Aorta (tissue), 5 donors: ENCODE data around the gene VWC2L. TPM values are rescaled to one million over a fixed set of nuclear protein-coding genes. Genes with fewer than 3 reads are reported as not detected.

ENCODE experiments used
- ATAC-seq: fragments of 200-7000 bp; cut with Tn5 transposase; one replicate; pipeline ENCODE4 v1.9.1; 2022; ENCODE audit warnings: moderate library complexity; ENCODE audit not compliant: low FRiP score
- DNase-seq, 2 donors: peaks; one replicate each; pipeline ENCODE4 v3.0.0-alpha.2; 2020
- H3K27ac ChIP-seq, 2 donors: one replicate each; pipeline ENCODE4 v1.5.1; 2013; ENCODE audit warnings: low read length in 2 of 2, mild to moderate bottlenecking in 2 of 2, moderate library complexity in 2 of 2, control low read depth in 1 of 2, inconsistent platforms in 1 of 2, low read depth in 1 of 2
- H3K27me3 ChIP-seq, 2 donors: one replicate each; pipeline ENCODE4 v1.6.1; 2013; ENCODE audit warnings: control low read depth in 1 of 2, low read length in 1 of 2, mild to moderate bottlenecking in 1 of 2, moderate library complexity in 1 of 2; ENCODE audit not compliant: insufficient read depth in 2 of 2, control insufficient read depth in 1 of 2
- H3K36me3 ChIP-seq, 2 donors: one replicate each; pipeline ENCODE4 v1.6.1; 2013; ENCODE audit warnings: control low read depth in 1 of 2, low read length in 1 of 2, mild to moderate bottlenecking in 1 of 2; ENCODE audit not compliant: insufficient read depth in 2 of 2, control insufficient read depth in 1 of 2
- H3K4me1 ChIP-seq, 2 donors: one replicate each; pipeline ENCODE4 v1.6.1; 2013; ENCODE audit warnings: low read length in 2 of 2, control low read depth in 1 of 2, mild to moderate bottlenecking in 1 of 2, moderate library complexity in 1 of 2; ENCODE audit not compliant: insufficient read depth in 2 of 2, control insufficient read depth in 1 of 2
- H3K4me3 ChIP-seq, 2 donors: one replicate each; pipeline ENCODE4 v1.5.1; 2013; ENCODE audit warnings: low read length in 2 of 2, control low read depth in 1 of 2, mild to moderate bottlenecking in 1 of 2
- H3K9me3 ChIP-seq: one replicate; pipeline ENCODE4 v1.6.1; 2013; ENCODE audit warnings: mild to moderate bottlenecking, low read length; ENCODE audit not compliant: control insufficient read depth
- WGBS, 2 donors: extraction: QIAGEN DNeasy Blood & Tissue Kit; methylation state at CpG; one replicate each; pipeline ENCODE4 v1.1.7; 2013; 5-methylcytosine and 5-hydroxymethylcytosine counted together
- intact Hi-C, 2 donors: fragments of 100-400 bp; cut with DNase I; formaldehyde crosslinking; loops; one replicate each; pipeline versions ENCODE4 v1.14.2 to v1.15.0; 2022
- polyA plus RNA-seq, 2 donors: library from polyadenylated mRNA; stranded (reverse); fragments of 200-250 nt; gene quantifications; one replicate each; pipeline ENCODE4 v1.2.3, GENCODE V29; 2013
- total RNA-seq, 2 donors: library from RNA; stranded (reverse); fragmentation: NEBNext Ultra II Directional; extraction: Animal tissue kit (Norgen Biotek cat#: 25700); gene quantifications; one replicate each; pipeline ENCODE4 v1.2.1, GENCODE V29; 2021
- donor health status: healthy with polysubstance abuse.
- donor health status: Bipolar disorder and iron deficiency.
- donor health status: DM: no; HTN: no; CAD: no.
- donor health status: DM: no; HTN: no; CAD: no.
- donor health status: DM: yes; HTN: yes; CAD: no.

Gene VWC2L
- total and polyA plus RNA-seq, 4 donors = not detected

DNA sequence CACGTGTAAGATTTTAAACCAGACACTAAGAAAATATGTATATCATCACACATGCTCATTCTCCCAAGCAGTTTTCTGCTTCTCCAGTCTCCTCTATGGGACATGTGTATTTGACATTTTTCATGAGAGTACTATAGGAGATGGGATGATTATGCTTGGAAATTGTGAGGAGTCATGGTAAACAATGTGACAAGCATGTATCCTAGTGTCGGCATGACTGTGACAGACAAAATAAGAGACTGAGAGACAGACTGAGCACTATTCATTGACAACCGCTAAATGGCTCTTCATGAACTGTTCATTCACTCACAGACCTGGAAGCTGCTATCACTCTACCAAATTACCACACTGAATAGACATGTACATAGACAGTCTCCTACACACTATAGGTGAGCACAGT, 127.1 kb downstream of the VWC2L start:
- ATAC-seq (no peak), DNase-seq (no peak)
- Histone ChIP-seq H3K27ac (no peak overlapping the region), H3K4me1 (no peaks in the 10 kb centered on the region), H3K4me3 (no peak overlapping the region), H3K27me3 (no peaks in the 10 kb centered on the region), H3K9me3 (no peaks in the 10 kb centered on the region), H3K36me3 (no peaks in the 10 kb centered on the region)
- intact Hi-C loops = no loop called here
- WGBS, 2 donors = 80% methylated on average over 3 of the region's 3 CpGs

- DNase-seq (no peak), ATAC-seq (no peak)
- no peaks in the 10 kb centered on the region for H3K27me3 ChIP-seq
- WGBS, 2 donors = 31 to 34% methylated on average over 7 of the region's 7 CpGs
- intact Hi-C loops = no loop called here
- peaks cover 0 to 2% of the 10 kb centered on the region in 2 donors for H3K4me1 ChIP-seq
- H3K4me3 ChIP-seq = no peak overlapping the region
- no peaks in the 10 kb centered on the region for H3K9me3 ChIP-seq
- no peak overlapping the region for H3K27ac ChIP-seq
- no peaks in the 10 kb centered on the region for H3K36me3 ChIP-seq
Measured at GRCh38 chr2:214542295-214542694, 131.4 kb downstream of the VWC2L start.

DNA sequence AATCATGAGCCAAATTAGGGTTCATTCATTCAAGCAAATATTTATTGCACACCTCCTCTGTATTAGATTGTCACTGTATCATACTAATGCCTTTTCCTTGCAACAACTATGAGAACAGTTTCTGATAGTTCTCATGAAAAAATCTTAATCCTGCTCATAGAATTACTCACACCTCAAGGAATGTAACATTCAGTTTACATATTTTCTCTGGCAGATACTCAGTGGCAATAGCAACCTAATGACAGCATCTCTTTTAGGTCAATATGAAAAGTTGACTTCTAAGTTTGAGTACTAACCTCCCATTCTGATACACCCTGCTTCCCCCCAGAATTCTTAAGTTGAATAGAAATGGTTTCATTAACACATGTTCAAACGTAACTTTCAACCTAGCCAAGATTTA, 132.0 kb downstream of the VWC2L start:
- no peak overlapping the region for H3K4me3 ChIP-seq
- 41 to 49% methylated on average over 1 of the region's 1 CpG for WGBS, 2 donors
- intact Hi-C loops = no loop called here
- H3K4me1 ChIP-seq = peaks cover 0 to 2% of the 10 kb centered on the region in 2 donors
- no peaks in the 10 kb centered on the region for H3K36me3 ChIP-seq
- H3K27ac ChIP-seq = no peak overlapping the region
- H3K27me3 ChIP-seq = no peaks in the 10 kb centered on the region
- no peak for DNase-seq
- ATAC-seq = no peak
- H3K9me3 ChIP-seq = no peaks in the 10 kb centered on the region

- 71 to 82% methylated on average over 2 of the region's 2 CpGs for WGBS, 2 donors
- Histone ChIP-seq H3K27me3 (no peaks in the 10 kb centered on the region), H3K27ac (no peak overlapping the region), H3K36me3 (no peaks in the 10 kb centered on the region), H3K4me3 (no peak overlapping the region), H3K9me3 (no peaks in the 10 kb centered on the region), H3K4me1 (peaks cover 0 to 5% of the 10 kb centered on the region in 2 donors)
- DNase-seq = no peak
- intact Hi-C loops = no loop called here
- ATAC-seq = no peak
Measured at GRCh38 chr2:214543386-214543955, 132.6 kb downstream of the VWC2L start.

DNA sequence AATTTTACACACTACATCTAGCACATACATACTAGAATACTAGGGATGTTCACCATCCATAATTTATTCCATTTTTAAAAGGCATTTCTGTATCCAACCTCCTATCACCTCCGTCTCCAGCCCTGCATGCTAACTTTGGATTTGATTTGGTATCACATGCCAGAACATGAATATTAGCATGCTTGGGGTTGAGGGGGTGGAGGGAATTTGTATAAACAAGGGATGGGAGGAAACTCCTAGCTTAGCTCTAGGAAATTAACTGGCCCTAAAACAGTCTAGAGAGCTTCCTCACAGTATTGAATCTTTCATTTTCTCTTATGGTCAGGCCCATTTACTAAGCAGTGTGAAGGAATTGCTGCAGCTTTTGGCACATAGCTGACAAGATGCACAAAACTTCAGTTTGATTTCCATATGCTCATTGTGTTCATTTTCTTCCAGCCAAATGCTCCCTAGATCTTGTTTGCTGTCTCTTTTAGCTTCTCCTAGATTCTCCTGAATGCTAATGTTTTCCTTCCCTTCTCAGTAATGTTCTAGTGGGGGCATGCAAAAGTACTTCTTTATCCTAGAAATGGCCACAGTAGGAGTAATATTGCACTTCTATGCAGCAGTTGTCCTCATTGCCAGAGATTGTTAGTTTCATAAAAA, 135.2 kb downstream of the VWC2L start:
- ATAC-seq (no peak), DNase-seq (no peak)
- H3K9me3 ChIP-seq = no peaks in the 10 kb centered on the region
- no peaks in the 10 kb centered on the region for H3K27me3 ChIP-seq
- WGBS, 2 donors = 13 to 23% methylated on average over 1 of the region's 1 CpG
- H3K36me3 ChIP-seq = no peaks in the 10 kb centered on the region
- no peak overlapping the region for H3K4me3 ChIP-seq
- intact Hi-C loops = no loop called here
- H3K27ac ChIP-seq = no peak overlapping the region
- peaks cover 0 to 6% of the 10 kb centered on the region in 2 donors for H3K4me1 ChIP-seq

DNA sequence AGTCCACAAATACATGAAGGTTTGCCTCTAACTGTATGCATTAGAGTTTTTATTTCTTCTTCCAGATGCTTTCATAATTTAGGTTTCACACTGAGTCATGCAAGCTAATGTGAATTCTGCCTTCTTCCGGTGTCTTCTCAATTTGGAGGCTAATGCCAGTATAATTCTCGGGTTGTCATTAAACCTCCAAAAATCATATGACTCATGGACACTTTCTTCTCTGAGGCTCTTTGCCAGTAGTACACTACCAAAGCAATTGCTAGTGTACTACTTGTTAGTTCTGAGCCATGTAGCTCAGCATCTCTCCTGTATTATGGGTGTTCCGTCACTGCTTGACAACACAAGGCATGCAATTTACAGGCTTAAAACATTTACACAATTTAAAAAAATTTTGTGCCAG, 137.1 kb downstream of the VWC2L start:
- DNase-seq = no peak
- intact Hi-C loops = no loop called here

GRCh38 chr2:214549946-214550345, 139.1 kb downstream of the VWC2L start:
- Histone ChIP-seq H3K36me3 (no peaks in the 10 kb centered on the region), H3K4me3 (no peak overlapping the region), H3K9me3 (no peaks in the 10 kb centered on the region), H3K4me1 (peaks cover 0 to 6% of the 10 kb centered on the region in 2 donors), H3K27me3 (no peaks in the 10 kb centered on the region), H3K27ac (no peak overlapping the region)
- ATAC-seq = no peak
- WGBS, 2 donors = 91 to 96% methylated on average over 2 of the region's 2 CpGs
- intact Hi-C loops = no loop called here
- no peak for DNase-seq

More for the DNA sequence above, 137.1 kb downstream of the VWC2L start:
- H3K27ac ChIP-seq = no peak overlapping the region
- no peak for ATAC-seq
- no peaks in the 10 kb centered on the region for H3K27me3 ChIP-seq
- WGBS, 2 donors = 8% methylated on average over 3 of the region's 3 CpGs
- H3K36me3 ChIP-seq = no peaks in the 10 kb centered on the region
- H3K4me3 ChIP-seq = no peak overlapping the region
- no peaks in the 10 kb centered on the region for H3K9me3 ChIP-seq
- peaks cover 0 to 6% of the 10 kb centered on the region in 2 donors for H3K4me1 ChIP-seq

GRCh38 chr2:214550786-214551185, 139.9 kb downstream of the VWC2L start:
- no peaks in the 10 kb centered on the region for H3K9me3 ChIP-seq
- ATAC-seq = no peak
- H3K27ac ChIP-seq = no peak overlapping the region
- H3K36me3 ChIP-seq = no peaks in the 10 kb centered on the region
- H3K4me3 ChIP-seq = no peak overlapping the region
- intact Hi-C loops = no loop called here
- 92 to 95% methylated on average over 3 of the region's 3 CpGs for WGBS, 2 donors
- H3K27me3 ChIP-seq = no peaks in the 10 kb centered on the region
- peaks cover 0 to 6% of the 10 kb centered on the region in 2 donors for H3K4me1 ChIP-seq
- no peak for DNase-seq

- H3K4me1 ChIP-seq = no peaks in the 10 kb centered on the region
- no peak overlapping the region for H3K4me3 ChIP-seq
- WGBS, 2 donors = 87 to 88% methylated on average over 3 of the region's 3 CpGs
- ATAC-seq (no peak), DNase-seq (no peak)
- no peaks in the 10 kb centered on the region for H3K27me3 ChIP-seq
- H3K9me3 ChIP-seq = no peaks in the 10 kb centered on the region
- no peaks in the 10 kb centered on the region for H3K36me3 ChIP-seq
- intact Hi-C loops = no loop called here
- H3K27ac ChIP-seq = no peak overlapping the region
Measured at GRCh38 chr2:214557884-214558283, 147.0 kb downstream of the VWC2L start.
